ENCODE results near the gene FRMD4A. TPM values are rescaled to one million over a fixed set of nuclear protein-coding genes. Genes with fewer than 3 reads are reported as not detected.

Gene FRMD4A
- total and polyA plus RNA-seq, 2 experiments from 2014 or later, result 5.4 to 10.3 TPM

DNA sequence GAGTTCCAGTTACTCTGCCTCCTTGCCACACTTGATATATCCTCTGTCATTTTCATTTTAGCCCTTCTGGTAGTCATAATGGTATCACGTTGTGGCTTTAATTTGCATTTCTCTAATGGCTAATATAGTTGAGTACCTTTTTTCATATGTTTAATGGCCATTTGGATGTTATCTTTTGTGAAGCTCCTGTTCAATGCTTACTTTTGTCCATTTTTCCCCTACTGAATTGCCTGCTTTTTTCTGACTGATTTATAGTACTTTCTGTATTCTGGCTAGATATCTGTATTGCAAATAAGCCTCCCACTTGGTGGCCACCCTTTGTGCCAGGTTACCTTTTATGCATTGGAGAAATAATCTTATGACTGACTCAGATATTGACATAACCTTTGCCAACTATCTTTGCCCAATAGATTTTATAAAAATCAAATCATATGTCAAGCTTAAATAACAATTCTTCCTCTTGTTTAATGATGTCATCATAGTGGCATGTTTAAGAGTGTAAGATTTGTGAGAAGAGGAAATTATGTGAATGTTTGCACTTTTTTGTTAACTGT is 693.3 kb downstream of the FRMD4A start:
- DNase-seq (ENCODE audit: low spot score), result no peak
- no peak overlapping the region for H3K27ac ChIP-seq
- no peaks in the 10 kb centered on the region for H4K20me1 ChIP-seq (ENCODE audit: insufficient read depth, poor library complexity, severe bottlenecking)
- no peaks in the 10 kb centered on the region for H3K27me3 ChIP-seq
- H3K4me1 ChIP-seq (ENCODE audit: insufficient read depth), result no peaks in the 10 kb centered on the region
- no peaks in the 10 kb centered on the region for H3K36me3 ChIP-seq (replicated peaks; ENCODE audit: insufficient read depth, low read depth)
- H3K79me2 ChIP-seq, result no peaks in the 10 kb centered on the region
- no peak for TF ChIP-seq EZH2 (IDR thresholded peaks at IDR 0.05; ENCODE audit: borderline replicate concordance)
- TF ChIP-seq, protein P1, sequence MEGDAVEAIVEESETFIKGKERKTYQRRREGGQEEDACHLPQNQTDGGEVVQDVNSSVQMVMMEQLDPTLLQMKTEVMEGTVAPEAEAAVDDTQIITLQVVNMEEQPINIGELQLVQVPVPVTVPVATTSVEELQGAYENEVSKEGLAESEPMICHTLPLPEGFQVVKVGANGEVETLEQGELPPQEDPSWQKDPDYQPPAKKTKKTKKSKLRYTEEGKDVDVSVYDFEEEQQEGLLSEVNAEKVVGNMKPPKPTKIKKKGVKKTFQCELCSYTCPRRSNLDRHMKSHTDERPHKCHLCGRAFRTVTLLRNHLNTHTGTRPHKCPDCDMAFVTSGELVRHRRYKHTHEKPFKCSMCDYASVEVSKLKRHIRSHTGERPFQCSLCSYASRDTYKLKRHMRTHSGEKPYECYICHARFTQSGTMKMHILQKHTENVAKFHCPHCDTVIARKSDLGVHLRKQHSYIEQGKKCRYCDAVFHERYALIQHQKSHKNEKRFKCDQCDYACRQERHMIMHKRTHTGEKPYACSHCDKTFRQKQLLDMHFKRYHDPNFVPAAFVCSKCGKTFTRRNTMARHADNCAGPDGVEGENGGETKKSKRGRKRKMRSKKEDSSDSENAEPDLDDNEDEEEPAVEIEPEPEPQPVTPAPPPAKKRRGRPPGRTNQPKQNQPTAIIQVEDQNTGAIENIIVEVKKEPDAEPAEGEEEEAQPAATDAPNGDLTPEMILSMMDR (IDR thresholded peaks at IDR 0.05; ENCODE audit: poor library complexity), result no peak
- TF ChIP-seq EZH2phosphoT487 (IDR thresholded peaks at IDR 0.05; ENCODE audit: low read depth, severe bottlenecking, unreplicated experiment), result no peak
- no peak overlapping the region for H3K4me2 ChIP-seq
- WGBS (ENCODE audit: low lambda C conversion rate, missing lambda C conversion rate), result 97% methylated on average over 1 of the region's 1 CpG
- no peaks in the 10 kb centered on the region for H3K9me3 ChIP-seq (ENCODE audit: low read depth)
- H3K9me2 ChIP-seq (replicated peaks; ENCODE audit: insufficient read depth), result no peaks in the 10 kb centered on the region
- H3K4me3 ChIP-seq, result no peak overlapping the region
- H2AFZ ChIP-seq, result no peak overlapping the region

DNA sequence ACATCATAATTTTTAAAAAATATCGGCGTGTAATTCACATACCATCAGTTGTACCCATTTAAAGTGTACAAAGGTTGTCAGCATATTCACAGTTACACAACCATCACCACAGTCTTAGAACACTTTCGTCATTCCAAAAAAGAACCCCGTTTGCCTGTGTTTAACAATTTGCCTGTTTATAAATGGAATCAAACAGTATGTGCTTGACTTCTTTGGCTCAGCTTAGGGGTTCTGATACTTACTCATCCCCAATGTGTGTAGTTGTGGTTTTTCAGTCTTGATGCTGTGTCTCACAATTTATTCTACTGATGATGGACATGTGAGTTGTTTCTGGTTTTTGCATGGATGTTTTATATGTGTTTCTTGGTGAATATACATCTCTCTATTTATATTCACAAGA is 693.9 kb downstream of the FRMD4A start:
- Histone ChIP-seq H3K36me3 (replicated peaks; ENCODE audit: insufficient read depth, low read depth) (no peaks in the 10 kb centered on the region), H3K9me3 (ENCODE audit: low read depth) (no peaks in the 10 kb centered on the region), H3K79me2 (no peaks in the 10 kb centered on the region), H3K4me1 (ENCODE audit: insufficient read depth) (no peaks in the 10 kb centered on the region), H3K27me3 (no peaks in the 10 kb centered on the region), H2AFZ (no peak overlapping the region), H3K4me3 (no peak overlapping the region), H3K9me2 (replicated peaks; ENCODE audit: insufficient read depth) (no peaks in the 10 kb centered on the region), H4K20me1 (ENCODE audit: insufficient read depth, poor library complexity, severe bottlenecking) (no peaks in the 10 kb centered on the region), H3K27ac (no peak overlapping the region), H3K4me2 (no peak overlapping the region)
- DNase-seq (ENCODE audit: low spot score), result no peak
- WGBS (ENCODE audit: low lambda C conversion rate, missing lambda C conversion rate), result 94% methylated on average over 4 of the region's 4 CpGs
- TF ChIP-seq, protein P1 (IDR thresholded peaks at IDR 0.05; ENCODE audit: poor library complexity), result no peak
- no peak for TF ChIP-seq EZH2 (IDR thresholded peaks at IDR 0.05; ENCODE audit: borderline replicate concordance)
- no peak for TF ChIP-seq EZH2phosphoT487 (IDR thresholded peaks at IDR 0.05; ENCODE audit: low read depth, severe bottlenecking, unreplicated experiment)

DNA sequence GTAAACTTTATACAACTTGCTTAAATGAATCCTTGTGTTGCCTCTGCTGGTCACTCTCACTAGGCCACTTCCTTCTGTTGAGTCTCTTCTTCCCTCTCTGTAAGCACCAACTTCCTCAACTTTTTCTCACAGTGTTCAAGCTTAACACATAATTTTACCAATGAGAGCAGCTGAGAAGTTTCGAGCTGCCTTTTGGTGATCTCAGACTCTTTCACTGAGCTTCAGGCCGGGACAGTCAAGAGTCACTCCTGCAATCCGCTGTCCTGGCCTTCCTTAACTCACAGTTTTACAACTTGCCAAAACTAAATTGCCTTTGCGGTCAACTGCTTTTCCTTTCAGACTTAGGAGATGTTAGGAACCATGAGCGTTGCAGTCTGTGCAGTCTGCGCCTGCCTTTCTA is 696.5 kb downstream of the FRMD4A start:
- TF ChIP-seq, protein P1 (IDR thresholded peaks at IDR 0.05; ENCODE audit: poor library complexity), result no peak
- no peak for TF ChIP-seq EZH2 (IDR thresholded peaks at IDR 0.05; ENCODE audit: borderline replicate concordance)
- TF ChIP-seq EZH2phosphoT487 (IDR thresholded peaks at IDR 0.05; ENCODE audit: low read depth, severe bottlenecking, unreplicated experiment), result no peak
- Histone ChIP-seq H3K27me3 (no peaks in the 10 kb centered on the region), H3K9me2 (replicated peaks; ENCODE audit: insufficient read depth) (no peaks in the 10 kb centered on the region), H3K4me1 (ENCODE audit: insufficient read depth) (no peaks in the 10 kb centered on the region), H3K79me2 (no peaks in the 10 kb centered on the region), H3K4me2 (no peak overlapping the region), H3K9me3 (ENCODE audit: low read depth) (no peaks in the 10 kb centered on the region), H3K36me3 (replicated peaks; ENCODE audit: insufficient read depth, low read depth) (no peaks in the 10 kb centered on the region), H3K27ac (no peak overlapping the region), H3K4me3 (no peak overlapping the region), H2AFZ (no peak overlapping the region), H4K20me1 (ENCODE audit: insufficient read depth, poor library complexity, severe bottlenecking) (no peaks in the 10 kb centered on the region)
- DNase-seq (ENCODE audit: low spot score), result no peak
- 95% methylated on average over 6 of the region's 6 CpGs for WGBS (ENCODE audit: low lambda C conversion rate, missing lambda C conversion rate)

All from hepatocyte (in vitro differentiated cells).